Glutamatergic neuron (in vitro differentiated cells): ENCODE measurements around the gene XCR1. TPM values are rescaled to one million over a fixed set of nuclear protein-coding genes. Genes with fewer than 3 reads are reported as not detected.

Experiments
- DNase-seq: peaks from one replicate; pipeline ENCODE4 v3.0.0; 2022
- H3K27ac Mint-ChIP-seq: one replicate; pipeline ENCODE4 v1.8.0; 2020; ENCODE audit warnings: mild to moderate bottlenecking, mixed read lengths, inconsistent platforms; ENCODE audit not compliant: unreplicated experiment
- H3K27me3 Mint-ChIP-seq: one replicate; pipeline ENCODE4 v1.8.0; 2020; ENCODE audit warnings: mild to moderate bottlenecking, moderate library complexity, mixed read lengths, inconsistent platforms; ENCODE audit not compliant: unreplicated experiment
- H3K36me3 Mint-ChIP-seq: one replicate; pipeline ENCODE4 v1.8.0; 2020; ENCODE audit warnings: mild to moderate bottlenecking, mixed read lengths, inconsistent platforms; ENCODE audit not compliant: unreplicated experiment
- H3K4me1 Mint-ChIP-seq: one replicate; pipeline ENCODE4 v1.8.0; 2020; ENCODE audit warnings: mild to moderate bottlenecking, low read depth, mixed read lengths, inconsistent platforms; ENCODE audit not compliant: unreplicated experiment
- H3K4me3 Mint-ChIP-seq: one replicate; pipeline ENCODE4 v1.8.0; 2020; ENCODE audit warnings: mild to moderate bottlenecking, mixed read lengths, inconsistent platforms; ENCODE audit not compliant: unreplicated experiment
- H3K9me3 Mint-ChIP-seq: one replicate; pipeline ENCODE4 v1.8.0; 2020; ENCODE audit warnings: mild to moderate bottlenecking, moderate library complexity, mixed read lengths, inconsistent platforms; ENCODE audit not compliant: unreplicated experiment
- total RNA-seq: library from RNA; stranded (reverse); fragmentation: NEBNext Ultra II Directional; extraction: Animal tissue kit (Norgen Biotek cat#: 25700); gene quantifications from one replicate; pipeline ENCODE4 v1.2.1, GENCODE V29; 2021; ENCODE audit not compliant: unreplicated experiment
- TF ChIP-seq, protein P1 (sequence below): fragments of 200-600 bp; sonication (generic); IDR thresholded peaks from one replicate; pipeline ENCODE4 v1.5.0; 2021; ENCODE audit not compliant: partially characterized antibody, unreplicated experiment

The XCR1 gene
- total RNA-seq, 1 donor from 2014 or later, result not detected

DNA sequence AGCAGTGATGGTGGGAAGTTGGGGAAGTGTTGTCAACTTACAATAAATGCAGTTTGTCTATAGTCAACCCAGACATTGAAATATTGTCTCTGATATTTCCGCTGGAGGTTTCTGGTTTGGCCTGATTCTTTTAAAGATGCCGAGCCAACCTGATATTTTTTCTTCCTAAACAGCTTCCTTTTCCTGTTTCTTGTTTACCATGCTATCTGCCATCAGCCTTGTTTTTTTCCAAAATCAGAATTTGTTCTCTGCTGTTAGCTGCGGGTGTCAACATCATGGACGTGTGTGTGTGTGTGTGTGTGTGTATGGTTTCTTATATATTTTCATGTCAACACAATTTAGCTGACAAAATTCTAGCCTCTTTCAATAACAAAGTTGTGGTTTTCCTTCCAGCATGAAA lies 41.2 kb upstream of the XCR1 start:
- H3K36me3 Mint-ChIP-seq, result no peaks in the 10 kb centered on the region
- no peak for DNase-seq
- H3K27ac Mint-ChIP-seq, result no peak overlapping the region

DNA sequence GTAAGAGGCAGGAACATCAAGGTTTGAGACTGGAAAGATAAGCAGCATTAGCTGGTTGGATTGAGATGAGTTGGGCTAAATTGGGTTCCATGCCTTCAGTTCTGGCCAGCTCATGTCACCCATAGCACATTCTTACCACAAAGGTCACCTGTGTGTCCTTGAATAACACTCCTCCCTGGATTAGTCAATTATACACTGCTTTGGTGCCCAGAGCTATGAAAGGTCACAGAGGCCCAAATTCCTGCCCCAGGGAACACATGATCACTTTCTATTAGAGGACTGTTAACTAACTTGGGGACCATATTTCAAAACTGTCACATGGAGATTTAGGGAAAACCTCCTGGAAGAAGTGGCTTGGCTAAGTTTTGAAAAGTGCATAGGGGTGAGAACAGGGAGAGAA lies 40.1 kb upstream of the XCR1 start:
- Mint-ChIP-seq H3K27me3 (no peaks in the 10 kb centered on the region), H3K9me3 (no peaks in the 10 kb centered on the region), H3K27ac (no peak overlapping the region), H3K36me3 (no peaks in the 10 kb centered on the region), H3K4me3 (no peak overlapping the region), H3K4me1 (no peaks in the 10 kb centered on the region)
- TF ChIP-seq, protein P1, sequence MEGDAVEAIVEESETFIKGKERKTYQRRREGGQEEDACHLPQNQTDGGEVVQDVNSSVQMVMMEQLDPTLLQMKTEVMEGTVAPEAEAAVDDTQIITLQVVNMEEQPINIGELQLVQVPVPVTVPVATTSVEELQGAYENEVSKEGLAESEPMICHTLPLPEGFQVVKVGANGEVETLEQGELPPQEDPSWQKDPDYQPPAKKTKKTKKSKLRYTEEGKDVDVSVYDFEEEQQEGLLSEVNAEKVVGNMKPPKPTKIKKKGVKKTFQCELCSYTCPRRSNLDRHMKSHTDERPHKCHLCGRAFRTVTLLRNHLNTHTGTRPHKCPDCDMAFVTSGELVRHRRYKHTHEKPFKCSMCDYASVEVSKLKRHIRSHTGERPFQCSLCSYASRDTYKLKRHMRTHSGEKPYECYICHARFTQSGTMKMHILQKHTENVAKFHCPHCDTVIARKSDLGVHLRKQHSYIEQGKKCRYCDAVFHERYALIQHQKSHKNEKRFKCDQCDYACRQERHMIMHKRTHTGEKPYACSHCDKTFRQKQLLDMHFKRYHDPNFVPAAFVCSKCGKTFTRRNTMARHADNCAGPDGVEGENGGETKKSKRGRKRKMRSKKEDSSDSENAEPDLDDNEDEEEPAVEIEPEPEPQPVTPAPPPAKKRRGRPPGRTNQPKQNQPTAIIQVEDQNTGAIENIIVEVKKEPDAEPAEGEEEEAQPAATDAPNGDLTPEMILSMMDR, result no peak
- DNase-seq, result no peak

More for the DNA sequence above, 41.2 kb upstream of the XCR1 start:
- TF ChIP-seq, protein P1, result no peak
- no peaks in the 10 kb centered on the region for H3K27me3 Mint-ChIP-seq
- H3K9me3 Mint-ChIP-seq, result no peaks in the 10 kb centered on the region
- H3K4me1 Mint-ChIP-seq, result no peaks in the 10 kb centered on the region
- no peak overlapping the region for H3K4me3 Mint-ChIP-seq

DNA sequence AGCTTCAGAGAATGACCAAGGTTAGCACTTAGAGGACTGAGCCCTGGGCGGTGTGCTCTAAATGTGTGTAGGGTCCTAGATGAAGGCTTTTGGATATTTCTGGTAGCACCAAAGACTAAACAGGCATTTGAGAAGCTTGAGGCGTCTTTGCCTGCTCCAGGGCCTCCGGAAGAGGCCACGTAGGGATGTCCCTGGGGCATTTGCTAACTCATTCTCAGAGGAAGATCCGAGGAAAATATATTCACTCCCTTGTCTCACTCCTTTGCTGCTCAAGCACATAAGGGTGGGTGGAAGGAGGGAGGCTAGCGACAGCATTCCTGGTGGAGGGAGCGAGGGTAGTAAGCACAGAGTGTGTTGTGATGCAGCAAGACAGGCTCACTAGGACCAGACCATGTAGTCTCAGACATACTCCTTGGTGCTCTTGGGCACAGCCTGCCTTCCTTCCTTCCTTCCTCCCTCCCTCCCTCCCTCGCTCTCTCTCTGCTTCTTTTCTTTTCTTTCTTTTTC lies 38.5 kb upstream of the XCR1 start:
- Mint-ChIP-seq H3K27ac (no peak overlapping the region), H3K4me3 (no peak overlapping the region), H3K27me3 (no peaks in the 10 kb centered on the region), H3K36me3 (no peaks in the 10 kb centered on the region), H3K4me1 (no peaks in the 10 kb centered on the region), H3K9me3 (no peaks in the 10 kb centered on the region)
- TF ChIP-seq, protein P1, result no peak
- no peak for DNase-seq

DNA sequence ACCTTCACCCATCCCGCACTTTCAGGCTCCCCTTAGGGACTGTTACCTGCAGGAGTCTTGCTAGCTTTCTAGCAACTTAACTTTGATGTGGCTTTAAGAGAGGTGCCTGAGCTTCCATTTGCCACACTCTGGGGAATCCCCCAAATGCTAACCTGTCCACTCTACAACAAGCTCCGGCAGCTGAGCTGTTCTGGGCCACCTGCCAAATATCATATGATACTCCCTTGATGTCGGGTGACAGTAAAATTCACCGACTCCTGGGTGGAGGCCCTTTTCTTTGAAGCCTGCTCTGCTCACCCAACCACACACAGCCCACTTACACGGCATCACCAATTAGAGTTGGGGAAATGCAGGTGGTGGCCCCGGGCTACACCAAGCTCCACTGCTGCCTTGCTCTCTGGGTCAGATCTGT lies 38.0 kb upstream of the XCR1 start:
- TF ChIP-seq, protein P1, result no peak
- Mint-ChIP-seq H3K36me3 (no peaks in the 10 kb centered on the region), H3K4me1 (no peaks in the 10 kb centered on the region), H3K27me3 (no peaks in the 10 kb centered on the region), H3K27ac (no peak overlapping the region), H3K4me3 (no peak overlapping the region), H3K9me3 (no peaks in the 10 kb centered on the region)
- DNase-seq, result no peak

DNA sequence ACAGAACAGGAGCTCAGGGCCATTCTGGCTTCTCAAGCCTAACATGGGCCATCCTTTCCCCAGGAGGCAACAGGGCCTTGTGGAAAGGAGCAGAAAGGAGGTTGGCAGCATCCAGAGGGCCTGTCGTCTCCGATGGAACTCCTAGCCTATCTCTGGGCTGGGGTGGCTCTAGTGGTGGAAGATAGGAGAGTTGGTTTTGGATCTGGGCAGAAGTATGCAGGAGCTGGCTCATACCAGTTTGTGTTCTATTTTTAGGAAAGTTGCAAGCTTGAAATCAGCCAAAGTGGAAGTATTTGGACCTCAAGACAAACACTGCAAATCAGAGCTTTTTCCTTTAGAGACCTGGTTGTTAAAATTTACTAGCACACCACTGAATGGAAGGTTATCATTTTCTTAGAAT lies 35.4 kb upstream of the XCR1 start:
- Mint-ChIP-seq H3K9me3 (no peaks in the 10 kb centered on the region), H3K36me3 (no peaks in the 10 kb centered on the region), H3K27ac (no peak overlapping the region), H3K4me3 (no peak overlapping the region), H3K4me1 (no peaks in the 10 kb centered on the region), H3K27me3 (no peaks in the 10 kb centered on the region)
- TF ChIP-seq, protein P1, result no peak
- DNase-seq, result no peak
